ENCODE measurements around the gene ZNF70. TPM values are rescaled to one million over a fixed set of nuclear protein-coding genes. Genes with fewer than 3 reads are reported as not detected.

Gene ZNF70
- total and polyA plus RNA-seq, 2 of the 13 experiments (the other 11 are each of a cell fraction or from before 2014, with no cell fraction given): 0.62 to 3.6 TPM

DNA sequence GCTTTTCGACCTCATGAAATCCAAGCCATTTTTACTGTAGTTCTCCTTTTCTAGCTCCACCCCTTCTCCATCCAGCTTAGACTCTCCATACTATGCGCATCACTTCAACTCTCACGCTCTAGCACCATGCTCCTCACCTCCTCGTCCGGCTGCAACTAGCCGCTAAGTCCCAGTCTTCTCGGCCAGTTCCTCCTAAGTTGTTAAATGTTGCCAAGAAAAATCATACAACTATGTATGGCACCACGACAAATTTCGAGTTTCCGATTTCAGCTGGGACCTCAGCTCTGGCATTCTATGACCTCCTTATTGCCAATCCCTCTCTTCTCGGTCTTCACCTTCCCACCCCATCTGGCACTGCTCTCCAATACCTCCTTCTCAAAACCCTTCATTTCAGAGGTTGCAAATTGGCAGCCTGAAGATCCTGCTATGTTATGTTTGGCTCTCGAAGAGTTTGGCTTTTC is 1.0 kb downstream of the ZNF70 start:
- Histone ChIP-seq H3K9me3 (ENCODE audit: low read length) (no peaks in the 10 kb centered on the region), H2AFZ (ENCODE audit: low read length) (no peak overlapping the region), H3K36me3 (replicated peaks in 1 of 2; ENCODE audit: control insufficient read depth in 1 of 2, insufficient read depth in 2 of 2, low read length in 2 of 2) (peaks cover 0 to 1% of the 10 kb centered on the region in 2 experiments; a peak in 1 of 5 replicates), H3K4me3 (replicated peaks in 1 of 3; ENCODE audit: insufficient read depth in 1 of 3, low read depth in 2 of 3, low read length in 3 of 3) (peak overlapping the region; percentile 78 to 92 (median 89)), H3K27me3 (ENCODE audit: control insufficient read depth in 1 of 2, insufficient read depth in 2 of 2, low read length in 2 of 2) (no peaks in the 10 kb centered on the region), H3K9ac (ENCODE audit: insufficient read depth, low read depth, low read length) (peak overlapping the region; percentile 69), H3K4me1 (ENCODE audit: insufficient read depth, low read length) (peaks cover 23% of the 10 kb centered on the region), H3K27ac (ENCODE audit: extremely low read length, insufficient read depth, low read length) (no peak overlapping the region), H3K79me2 (ENCODE audit: insufficient read depth, low read length) (peaks cover 7% of the 10 kb centered on the region), H3K4me2 (ENCODE audit: low read depth, low read length) (peak overlapping the region; percentile 92), H4K20me1 (ENCODE audit: insufficient read depth, low read length) (no peaks in the 10 kb centered on the region)
- peak; percentile 34 for FAIRE-seq
- no peak for ATAC-seq
- TF ChIP-seq MAFG (CRISPR knock-in tag; IDR thresholded peaks at IDR 0.05) (0 out of 2 replicates have a peak, but pooled peaks have one; percentile 14), ZNF672 (CRISPR knock-in tag; IDR thresholded peaks at IDR 0.05) (no peak)
- BruUV-seq (replicated peaks): TSS peak; percentile 75
- CTCF ChIA-PET (ENCODE audit: low intra/inter-chr PET ratio, low total read pairs): no interaction called here
- in situ Hi-C loops (cut with HindIII; ENCODE audit: extremely low pct_ligation_motif_present, low pct_unique_long_range_greater_than_20kb) (no loop called here), intact Hi-C loops (cut with micrococcal nuclease; ENCODE audit: unreplicated experiment) (no loop called here)
- no peak for DNase-seq (ENCODE audit: low spot score)
- POLR2A ChIA-PET: interaction anchor here (1.1 to 1.9 kb wide), 6 partner anchors 14 to 100 kb away, joined by 3 to 7 read pairs (median 4); partner anchors contain the start of gene CHCHD10
- WGBS (ENCODE audit: low lambda C conversion rate): 87% methylated on average over 12 of the region's 12 CpGs

GRCh38 chr22:23745791-23746190 is 5.1 kb downstream of the ZNF70 start:
- Histone ChIP-seq H3K9me3 (ENCODE audit: low read length) (no peaks in the 10 kb centered on the region), H3K27me3 (ENCODE audit: control insufficient read depth in 1 of 2, insufficient read depth in 2 of 2, low read length in 2 of 2) (no peaks in the 10 kb centered on the region), H3K4me3 (replicated peaks in 1 of 3; ENCODE audit: insufficient read depth in 1 of 3, low read depth in 2 of 3, low read length in 3 of 3) (no peak overlapping the region), H3K4me2 (ENCODE audit: low read depth, low read length) (no peak overlapping the region), H3K4me1 (ENCODE audit: insufficient read depth, low read length) (peaks cover 10% of the 10 kb centered on the region), H3K27ac (ENCODE audit: extremely low read length, insufficient read depth, low read length) (no peak overlapping the region), H3K36me3 (replicated peaks in 1 of 2; ENCODE audit: control insufficient read depth in 1 of 2, insufficient read depth in 2 of 2, low read length in 2 of 2) (peaks cover 11 to 28% of the 10 kb centered on the region in 2 experiments; a peak in 3 of 5 replicates), H2AFZ (ENCODE audit: low read length) (no peak overlapping the region), H3K9ac (ENCODE audit: insufficient read depth, low read depth, low read length) (no peak overlapping the region), H4K20me1 (ENCODE audit: insufficient read depth, low read length) (no peaks in the 10 kb centered on the region), H3K79me2 (ENCODE audit: insufficient read depth, low read length) (peaks cover 7% of the 10 kb centered on the region)
- DNase-seq (ENCODE audit: low spot score): no peak
- intact Hi-C loops (cut with micrococcal nuclease; ENCODE audit: unreplicated experiment): no loop called here
- ChIA-PET CTCF (ENCODE audit: low intra/inter-chr PET ratio, low total read pairs) (no interaction called here), POLR2A (interaction anchor here (0.7 kb wide), 1 partner anchor 78 kb away, joined by 3 read pairs; no protein-coding TSS in a partner anchor)
- no TSS peak for BruUV-seq (replicated peaks)
- FAIRE-seq: no peak
- TF ChIP-seq SCMH1 (CRISPR knock-in tag; IDR thresholded peaks at IDR 0.05; ENCODE audit: borderline replicate concordance): no peak
- no peak for TF ChIP-seq ZFP36L1 (CRISPR knock-in tag; IDR thresholded peaks at IDR 0.05)
- TF ChIP-seq ZNF468 (CRISPR knock-in tag; IDR thresholded peaks at IDR 0.05): no peak
- TF ChIP-seq ZNF552 (CRISPR knock-in tag; IDR thresholded peaks at IDR 0.05; ENCODE audit: borderline replicate concordance): no peak
- TF ChIP-seq SRF (IDR thresholded peaks at IDR 0.05; ENCODE audit: low read depth, low read length): no peak
- no peak for TF ChIP-seq HNRNPLL (IDR thresholded peaks at IDR 0.05; ENCODE audit: low read depth, low read length, poor library complexity, severe bottlenecking)
- no peak for ATAC-seq
- in situ Hi-C loops (cut with HindIII; ENCODE audit: extremely low pct_ligation_motif_present, low pct_unique_long_range_greater_than_20kb): no loop called here
- 93% methylated on average over 6 of the region's 6 CpGs for WGBS (ENCODE audit: low lambda C conversion rate)
